Nephron (organoid): ENCODE measurements around the gene ENDOD1.

Source experiments
- H3K27ac Mint-ChIP-seq, 3 experiments: 2 replicates each; pipeline ENCODE4 v1.8.0; 2020; ENCODE audit warnings: mixed read lengths in 3 of 3, mild to moderate bottlenecking in 2 of 3, moderate library complexity in 1 of 3
- H3K27me3 Mint-ChIP-seq: 2 replicates; pipeline ENCODE4 v1.8.0; 2021; ENCODE audit warnings: low read depth, mild to moderate bottlenecking, moderate library complexity, mixed read lengths
- H3K36me3 Mint-ChIP-seq: 2 replicates; pipeline ENCODE4 v1.8.0; 2020; ENCODE audit warnings: low read depth, mixed read lengths
- H3K4me1 Mint-ChIP-seq: 2 replicates; pipeline ENCODE4 v1.8.0; 2020; ENCODE audit warnings: mixed read lengths
- H3K4me3 Mint-ChIP-seq, 3 experiments: 2 replicates each; pipeline ENCODE4 v1.8.0; 2020; ENCODE audit warnings: mild to moderate bottlenecking in 3 of 3, mixed read lengths in 3 of 3, moderate library complexity in 2 of 3
- H3K9me3 Mint-ChIP-seq: 2 replicates; pipeline ENCODE4 v1.8.0; 2020; ENCODE audit warnings: mixed read lengths
- CTCF ChIP-seq, 3 experiments: fragments of 200-600 bp; sonication (generic); IDR thresholded peaks; one replicate each; pipeline ENCODE4 v1.5.0; 2021; ENCODE audit warnings: antibody characterized with exemption in 3 of 3; ENCODE audit not compliant: unreplicated experiment in 3 of 3

Gene ENDOD1

GRCh38 chr11:95137299-95137698, 47.7 kb downstream of the ENDOD1 start:
- Mint-ChIP-seq H3K4me3 (no peak overlapping the region), H3K4me1 (peaks cover 10% of the 10 kb centered on the region), H3K27ac (no peak overlapping the region), H3K27me3 (peaks cover 4% of the 10 kb centered on the region), H3K9me3 (no peaks in the 10 kb centered on the region), H3K36me3 (no peaks in the 10 kb centered on the region)
- no peak for TF ChIP-seq CTCF (IDR thresholded peaks at IDR 0.05; ENCODE audit: unreplicated experiment in 3 of 3)

GRCh38 chr11:95138448-95138847, 48.8 kb downstream of the ENDOD1 start:
- Mint-ChIP-seq H3K27ac (no peak overlapping the region), H3K27me3 (peaks cover 4% of the 10 kb centered on the region), H3K9me3 (no peaks in the 10 kb centered on the region), H3K4me3 (no peak overlapping the region), H3K36me3 (no peaks in the 10 kb centered on the region), H3K4me1 (peaks cover 10% of the 10 kb centered on the region)
- peak; percentile 22 to 42 (median 28) for TF ChIP-seq CTCF (IDR thresholded peaks at IDR 0.05; ENCODE audit: unreplicated experiment in 3 of 3)

- Mint-ChIP-seq H3K27me3 (peaks cover 4% of the 10 kb centered on the region), H3K27ac (no peak overlapping the region), H3K36me3 (no peaks in the 10 kb centered on the region), H3K4me1 (peaks cover 12% of the 10 kb centered on the region), H3K4me3 (no peak overlapping the region), H3K9me3 (no peaks in the 10 kb centered on the region)
- no peak for TF ChIP-seq CTCF (IDR thresholded peaks at IDR 0.05; ENCODE audit: unreplicated experiment in 3 of 3)
Observed at GRCh38 chr11:95140397-95141033, 50.9 kb downstream of the ENDOD1 start.

- Mint-ChIP-seq H3K36me3 (no peaks in the 10 kb centered on the region), H3K4me3 (no peak overlapping the region)
Observed at GRCh38 chr11:95142431-95142830, 52.8 kb downstream of the ENDOD1 start.

GRCh38 chr11:95143106-95143681, 53.5 kb downstream of the ENDOD1 start:
- H3K27me3 Mint-ChIP-seq = peaks cover 4% of the 10 kb centered on the region
- no peak for TF ChIP-seq CTCF (IDR thresholded peaks at IDR 0.05; ENCODE audit: unreplicated experiment in 3 of 3)
- H3K4me1 Mint-ChIP-seq = peaks cover 32% of the 10 kb centered on the region
- H3K4me3 Mint-ChIP-seq = no peak overlapping the region
- no peak overlapping the region for H3K27ac Mint-ChIP-seq
- no peaks in the 10 kb centered on the region for H3K9me3 Mint-ChIP-seq
- no peaks in the 10 kb centered on the region for H3K36me3 Mint-ChIP-seq

More at GRCh38 chr11:95142431-95142830, 52.8 kb downstream of the ENDOD1 start:
- no peak for TF ChIP-seq CTCF (IDR thresholded peaks at IDR 0.05; ENCODE audit: unreplicated experiment in 3 of 3)
- H3K27me3 Mint-ChIP-seq = peaks cover 4% of the 10 kb centered on the region
- H3K4me1 Mint-ChIP-seq = peaks cover 24% of the 10 kb centered on the region
- H3K27ac Mint-ChIP-seq = no peak overlapping the region
- H3K9me3 Mint-ChIP-seq = no peaks in the 10 kb centered on the region
